ENCODE data around the gene EXOC3L4. TPM values are rescaled to one million over a fixed set of nuclear protein-coding genes. Genes with fewer than 3 reads are reported as not detected.

EXOC3L4 gene
- total RNA-seq, 1 donor from 2014 or later: not detected

- H3K4me1 Mint-ChIP-seq: peaks cover 15% of the 10 kb centered on the region
- H3K9me3 Mint-ChIP-seq: no peaks in the 10 kb centered on the region
- H3K27me3 Mint-ChIP-seq (ENCODE audit: insufficient read depth, low read depth): peaks cover 31% of the 10 kb centered on the region
- H3K4me3 Mint-ChIP-seq: peak overlapping the region; percentile 42
- peak overlapping the region; percentile 18 for H3K4me3 ChIP-seq
- peaks cover 36% of the 10 kb centered on the region for H3K27me3 ChIP-seq
- no peaks in the 10 kb centered on the region for H3K9me3 ChIP-seq (ENCODE audit: low read depth)
- TF ChIP-seq EZH2phosphoT487 (IDR thresholded peaks at IDR 0.05) (peak; percentile 67), EZH2 (IDR thresholded peaks at IDR 0.05) (peak; percentile 54), CTCF (IDR thresholded peaks at IDR 0.05) (peak; percentile 99)
- H3K36me3 Mint-ChIP-seq: no peaks in the 10 kb centered on the region
- H2AFZ ChIP-seq (replicated peaks): no peak overlapping the region
- peak; percentile 77 for DNase-seq (ENCODE audit: low spot score)
- no peaks in the 10 kb centered on the region for H4K20me1 ChIP-seq (ENCODE audit: low read depth)
- no peak overlapping the region for H3K9ac ChIP-seq
- no peaks in the 10 kb centered on the region for H3K36me3 ChIP-seq
- peak overlapping the region; percentile 58 for H3K4me2 ChIP-seq
- H3K27ac Mint-ChIP-seq: peak overlapping the region; percentile 11
- no peaks in the 10 kb centered on the region for H3K79me2 ChIP-seq (ENCODE audit: low read depth)
- H3F3A ChIP-seq (ENCODE audit: low read depth): no peaks in the 10 kb centered on the region
- H3K27ac ChIP-seq: no peak overlapping the region
- H3K4me1 ChIP-seq: peaks cover 8% of the 10 kb centered on the region
These were observed 10.3 kb downstream of the EXOC3L4 start for GRCh38 chr14:103104654-103105452.

GRCh38 chr14:103105580-103106150 lies 11.1 kb downstream of the EXOC3L4 start:
- no peak overlapping the region for H2AFZ ChIP-seq (replicated peaks)
- no peaks in the 10 kb centered on the region for H3F3A ChIP-seq (ENCODE audit: low read depth)
- H3K27ac ChIP-seq: no peak overlapping the region
- no peaks in the 10 kb centered on the region for H3K9me3 ChIP-seq (ENCODE audit: low read depth)
- peaks cover 11% of the 10 kb centered on the region for H3K4me1 ChIP-seq
- H3K9ac ChIP-seq: no peak overlapping the region
- no peak overlapping the region for H3K4me2 ChIP-seq
- peaks cover 44% of the 10 kb centered on the region for H3K27me3 ChIP-seq
- H3K27ac Mint-ChIP-seq: no peak overlapping the region
- DNase-seq (ENCODE audit: low spot score): no peak
- H3K4me3 ChIP-seq: no peak overlapping the region
- TF ChIP-seq EZH2phosphoT487 (IDR thresholded peaks at IDR 0.05) (no peak), EZH2 (IDR thresholded peaks at IDR 0.05) (no peak), CTCF (IDR thresholded peaks at IDR 0.05) (no peak)
- H3K27me3 Mint-ChIP-seq (ENCODE audit: insufficient read depth, low read depth): peaks cover 31% of the 10 kb centered on the region
- no peaks in the 10 kb centered on the region for H3K36me3 ChIP-seq
- H3K4me1 Mint-ChIP-seq: peaks cover 19% of the 10 kb centered on the region
- H3K79me2 ChIP-seq (ENCODE audit: low read depth): no peaks in the 10 kb centered on the region
- no peaks in the 10 kb centered on the region for H3K36me3 Mint-ChIP-seq
- H3K4me3 Mint-ChIP-seq: no peak overlapping the region
- H3K9me3 Mint-ChIP-seq: no peaks in the 10 kb centered on the region
- H4K20me1 ChIP-seq (ENCODE audit: low read depth): no peaks in the 10 kb centered on the region

- Histone ChIP-seq H3K4me1 (peaks cover 12% of the 10 kb centered on the region), H3K79me2 (ENCODE audit: low read depth) (no peaks in the 10 kb centered on the region), H3K27me3 (peaks cover 42% of the 10 kb centered on the region), H3K36me3 (no peaks in the 10 kb centered on the region), H2AFZ (replicated peaks) (no peak overlapping the region), H3F3A (ENCODE audit: low read depth) (no peaks in the 10 kb centered on the region), H3K4me2 (no peak overlapping the region), H4K20me1 (ENCODE audit: low read depth) (no peaks in the 10 kb centered on the region), H3K9ac (no peak overlapping the region), H3K9me3 (ENCODE audit: low read depth) (no peaks in the 10 kb centered on the region), H3K4me3 (no peak overlapping the region), H3K27ac (no peak overlapping the region)
- no peaks in the 10 kb centered on the region for H3K9me3 Mint-ChIP-seq
- no peak for DNase-seq (ENCODE audit: low spot score)
- no peaks in the 10 kb centered on the region for H3K36me3 Mint-ChIP-seq
- H3K4me1 Mint-ChIP-seq: peaks cover 20% of the 10 kb centered on the region
- no peak overlapping the region for H3K27ac Mint-ChIP-seq
- H3K4me3 Mint-ChIP-seq: no peak overlapping the region
- TF ChIP-seq EZH2phosphoT487 (IDR thresholded peaks at IDR 0.05) (no peak), CTCF (IDR thresholded peaks at IDR 0.05) (no peak), EZH2 (IDR thresholded peaks at IDR 0.05) (no peak)
- peaks cover 29% of the 10 kb centered on the region for H3K27me3 Mint-ChIP-seq (ENCODE audit: insufficient read depth, low read depth)
These were observed 12.9 kb downstream of the EXOC3L4 start for GRCh38 chr14:103107455-103107854.
